Left ventricle myocardium inferior (tissue), 1 donor: ENCODE results near the gene FRMPD3. TPM values are rescaled to one million over a fixed set of nuclear protein-coding genes. Genes with fewer than 3 reads are reported as not detected.

Source experiments
- DNase-seq: peaks from one replicate; pipeline ENCODE4 v3.0.0-alpha.2; 2020
- H3K27ac ChIP-seq: fragments of 200-600 bp; replicated peaks from 2 replicates; pipeline ENCODE4 v1.8.0; 2021
- H3K27me3 ChIP-seq: fragments of 200-600 bp; 2 replicates; pipeline ENCODE4 v1.8.0; 2021; ENCODE audit warnings: low read depth
- H3K36me3 ChIP-seq: fragments of 200-600 bp; 2 replicates; pipeline ENCODE4 v1.8.0; 2021
- H3K4me1 ChIP-seq: fragments of 200-600 bp; 2 replicates; pipeline ENCODE4 v1.8.0; 2021
- H3K4me3 ChIP-seq: fragments of 200-600 bp; 2 replicates; pipeline ENCODE4 v1.8.0; 2021; ENCODE audit warnings: mild to moderate bottlenecking, moderate library complexity
- H3K9me3 ChIP-seq: fragments of 200-600 bp; replicated peaks from 2 replicates; pipeline ENCODE4 v1.8.0; 2021
- intact Hi-C: fragments of 100-400 bp; cut with micrococcal nuclease; formaldehyde crosslinking; loops from one replicate; pipeline ENCODE4 v1.11.0; 2022
- total RNA-seq: library from RNA; stranded (reverse); fragmentation: NEBNext Ultra II Directional; extraction: Animal tissue kit (Norgen Biotek cat#: 25700); gene quantifications from one replicate; pipeline ENCODE4 v1.2.1, GENCODE V29; 2021
- TF ChIP-seq, protein P1 (sequence below): fragments of 200-600 bp; IDR thresholded peaks from 2 replicates; pipeline ENCODE4 v1.8.0; 2021; ENCODE audit warnings: antibody characterized with exemption, mild to moderate bottlenecking, borderline replicate concordance
- donor health status: DM: no; HTN: yes; CAD: no; lungs with severe emphysema.

FRMPD3 gene
- total RNA-seq, 1 donor from 2014 or later, result not detected

DNA sequence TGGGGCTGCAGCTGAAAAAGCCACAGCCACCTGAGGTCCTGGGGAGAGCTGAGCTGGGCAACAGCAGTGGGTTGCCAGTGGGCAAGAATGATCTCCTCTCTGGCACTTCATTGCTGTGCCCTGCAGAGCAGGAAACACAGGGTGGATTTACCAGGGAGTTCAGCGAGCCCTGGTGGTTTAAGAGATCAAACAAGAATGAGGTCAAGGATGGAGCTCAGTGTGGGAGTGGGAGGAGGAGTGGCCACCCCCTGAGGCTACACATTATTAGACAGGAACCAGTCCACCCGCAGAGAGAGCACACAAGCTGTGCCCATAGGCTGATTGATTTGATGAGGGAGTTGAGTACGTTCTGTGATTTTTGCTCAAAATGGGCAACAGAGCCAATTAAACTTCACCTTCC is 47.3 kb downstream of the FRMPD3 start:
- no peak overlapping the region for H3K27ac ChIP-seq
- TF ChIP-seq, protein P1, sequence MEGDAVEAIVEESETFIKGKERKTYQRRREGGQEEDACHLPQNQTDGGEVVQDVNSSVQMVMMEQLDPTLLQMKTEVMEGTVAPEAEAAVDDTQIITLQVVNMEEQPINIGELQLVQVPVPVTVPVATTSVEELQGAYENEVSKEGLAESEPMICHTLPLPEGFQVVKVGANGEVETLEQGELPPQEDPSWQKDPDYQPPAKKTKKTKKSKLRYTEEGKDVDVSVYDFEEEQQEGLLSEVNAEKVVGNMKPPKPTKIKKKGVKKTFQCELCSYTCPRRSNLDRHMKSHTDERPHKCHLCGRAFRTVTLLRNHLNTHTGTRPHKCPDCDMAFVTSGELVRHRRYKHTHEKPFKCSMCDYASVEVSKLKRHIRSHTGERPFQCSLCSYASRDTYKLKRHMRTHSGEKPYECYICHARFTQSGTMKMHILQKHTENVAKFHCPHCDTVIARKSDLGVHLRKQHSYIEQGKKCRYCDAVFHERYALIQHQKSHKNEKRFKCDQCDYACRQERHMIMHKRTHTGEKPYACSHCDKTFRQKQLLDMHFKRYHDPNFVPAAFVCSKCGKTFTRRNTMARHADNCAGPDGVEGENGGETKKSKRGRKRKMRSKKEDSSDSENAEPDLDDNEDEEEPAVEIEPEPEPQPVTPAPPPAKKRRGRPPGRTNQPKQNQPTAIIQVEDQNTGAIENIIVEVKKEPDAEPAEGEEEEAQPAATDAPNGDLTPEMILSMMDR, result no peak
- H3K36me3 ChIP-seq, result no peaks in the 10 kb centered on the region
- no peak overlapping the region for H3K4me3 ChIP-seq
- intact Hi-C loops, result no loop called here
- no peaks in the 10 kb centered on the region for H3K27me3 ChIP-seq
- H3K9me3 ChIP-seq, result no peaks in the 10 kb centered on the region
- H3K4me1 ChIP-seq, result no peaks in the 10 kb centered on the region
- DNase-seq, result no peak

Other genes starting within 250 kb of the FRMPD3 start
- 1.1 TPM for gene NUP62CL, start 243.2 kb upstream of the FRMPD3 start, total RNA-seq
- gene DNAAF6, start 243.0 kb upstream of the FRMPD3 start, total RNA-seq, result not detected
- gene PRPS1, start 178.9 kb downstream of the FRMPD3 start, total RNA-seq, result 22.1 TPM